Activated T-cell treated with anti-CD3 and anti-CD28 coated beads, Interleukin-2, amount 50 U/mL, for 48 hours (primary cell): ENCODE measurements around the gene SPDL1.

ENCODE experiments used
- DNase-seq, 2 experiments: peaks; one replicate each; pipeline ENCODE4 v3.0.0-alpha.2; 2020

Gene SPDL1

DNA sequence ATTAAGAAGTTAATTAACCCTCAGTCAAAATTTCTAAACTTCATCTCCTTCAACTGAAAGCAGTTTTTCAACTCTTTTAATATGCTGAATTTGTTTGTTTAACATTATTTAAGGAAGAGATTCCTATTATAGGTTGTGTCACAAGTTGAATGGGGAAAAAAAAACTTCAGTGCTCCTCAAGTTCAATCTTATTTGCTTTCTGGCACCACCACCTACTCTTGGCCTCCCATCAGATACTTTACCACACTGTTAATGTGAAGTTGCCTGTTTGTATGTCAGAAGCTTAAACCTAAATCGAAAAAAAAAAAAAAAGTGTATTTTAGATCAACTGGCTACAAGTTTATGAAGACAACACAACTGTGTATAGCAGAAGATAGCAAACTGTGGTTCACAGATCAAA, 49.4 kb downstream of the SPDL1 start:
- no peak for DNase-seq

DNA sequence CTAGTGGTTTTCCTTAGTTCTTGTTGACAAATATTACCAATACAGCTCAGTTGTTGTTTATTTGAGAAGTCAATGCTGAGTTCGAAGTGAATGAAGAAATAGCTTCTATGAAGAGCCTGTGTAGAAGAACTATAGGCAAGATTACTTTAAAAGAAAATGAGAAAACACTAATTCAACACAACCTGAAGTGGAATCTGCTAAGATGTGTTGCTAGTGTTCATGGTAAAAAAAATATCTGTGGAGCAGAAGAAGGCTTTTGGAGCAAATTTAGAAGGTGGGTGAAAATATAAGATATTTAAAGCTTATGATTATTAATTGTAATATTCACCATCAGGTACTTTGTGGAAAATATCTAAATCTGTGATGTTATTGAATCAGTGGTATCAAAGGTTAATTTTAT, 51.0 kb downstream of the SPDL1 start:
- no peak for DNase-seq

DNA sequence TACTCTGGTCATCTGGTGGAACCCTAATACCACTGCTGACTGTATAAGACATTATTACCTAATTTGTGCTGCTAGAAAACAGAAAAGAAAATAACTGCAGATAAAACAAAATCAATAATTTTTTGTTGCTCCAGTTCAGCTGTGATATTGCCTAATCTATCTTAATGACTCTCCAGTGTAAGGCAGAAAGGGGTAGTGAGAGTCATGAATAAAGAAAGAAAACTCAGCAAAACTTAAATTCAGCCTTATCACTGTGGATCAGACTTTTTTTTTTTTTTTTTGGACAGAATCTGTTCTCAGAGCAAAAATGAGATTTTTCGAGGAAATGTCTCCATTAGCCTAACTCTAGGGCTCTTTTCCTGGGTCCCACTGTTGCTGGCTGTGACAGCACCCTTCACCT, 52.4 kb downstream of the SPDL1 start:
- DNase-seq: no peak

DNA sequence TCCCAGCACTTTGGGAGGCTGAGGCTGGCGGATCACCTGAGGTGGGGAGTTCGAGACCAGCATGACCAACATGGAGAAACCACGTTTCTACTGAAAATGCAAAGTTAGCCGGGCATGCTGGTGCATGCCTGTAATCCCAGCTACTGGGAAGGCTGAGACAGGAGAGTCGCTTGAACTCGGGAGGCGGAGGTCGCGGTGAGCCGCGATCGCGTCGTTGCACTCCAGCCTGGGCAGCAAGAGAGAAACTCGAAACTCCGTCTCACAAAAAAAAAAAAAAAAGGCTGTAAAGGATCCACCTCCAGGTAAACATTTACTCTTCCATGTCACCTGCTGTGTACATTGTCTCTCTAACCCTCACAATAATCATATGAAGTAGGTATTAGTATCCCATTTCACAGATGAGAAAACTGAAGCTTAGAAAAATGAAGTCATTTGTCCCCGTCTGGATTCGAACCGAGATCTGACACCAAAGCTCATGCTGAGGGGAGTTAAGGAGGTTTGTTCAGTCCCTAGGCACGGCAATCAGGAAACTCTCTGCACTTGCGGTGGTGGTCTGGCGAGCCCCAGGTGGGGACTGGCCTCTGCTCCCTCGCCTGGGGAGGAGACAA, 53.0 kb downstream of the SPDL1 start:
- DNase-seq: no peak

DNA sequence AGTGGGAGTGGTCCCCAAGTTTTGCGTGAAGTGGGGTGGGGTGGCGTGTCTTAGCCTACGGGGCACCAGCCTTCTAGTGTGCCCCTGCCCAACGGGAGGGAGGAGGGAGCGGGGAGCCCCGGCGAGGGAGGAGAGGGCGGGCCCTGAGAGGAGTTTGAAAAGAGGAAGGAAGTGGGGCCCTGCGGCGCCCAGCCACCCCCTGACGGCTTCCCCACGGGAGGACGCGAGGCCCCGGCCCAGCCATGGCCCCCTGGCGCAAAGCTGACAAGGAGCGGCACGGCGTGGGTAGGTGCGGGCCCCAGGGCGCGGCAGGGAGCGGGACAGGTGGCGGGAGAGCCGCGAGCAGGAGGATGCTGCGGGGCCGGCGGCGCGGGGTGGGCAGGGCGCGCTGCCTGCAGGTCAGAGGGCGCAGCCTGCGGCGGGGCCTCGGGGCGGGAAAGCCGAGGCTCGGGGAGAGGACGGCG, 53.5 kb downstream of the SPDL1 start, which contains the start of gene DOCK2:
Gene DOCK2 (plus strand): TSS at position 191 of the 464 bp plus-strand sequence. CDS start 52 bp downstream, at position 243.
- peak; percentile 82 to 84 for DNase-seq

DNA sequence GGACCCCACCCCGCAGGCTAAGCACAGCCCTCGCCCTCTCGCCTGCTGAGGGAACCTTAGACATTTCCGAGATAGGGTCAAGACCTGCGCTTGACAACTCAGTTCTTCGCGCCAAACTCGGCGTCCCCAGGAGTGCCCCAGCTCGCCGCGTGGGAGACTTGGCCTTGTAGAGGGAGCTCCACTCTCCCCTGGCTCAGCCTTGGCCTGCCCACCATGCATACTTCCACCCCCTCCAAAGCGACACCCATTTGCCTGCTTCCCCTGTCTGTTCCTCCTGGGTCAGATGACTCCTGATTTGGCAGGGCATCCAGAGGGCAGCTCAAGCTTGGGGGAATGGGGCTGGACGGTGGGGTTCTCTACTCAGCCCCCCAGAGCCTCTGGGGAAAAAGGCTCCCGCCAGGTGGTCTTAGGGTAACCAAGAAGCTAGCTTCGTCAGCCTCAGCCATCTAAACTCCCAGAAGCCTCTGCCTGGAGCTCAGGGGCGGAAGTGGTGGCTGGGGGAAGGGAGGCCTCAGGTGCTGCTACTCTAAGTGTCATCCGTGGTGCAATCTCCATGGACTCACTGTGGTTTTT, 54.1 kb downstream of the SPDL1 start:
- peak; percentile 82 to 85 for DNase-seq

DNA sequence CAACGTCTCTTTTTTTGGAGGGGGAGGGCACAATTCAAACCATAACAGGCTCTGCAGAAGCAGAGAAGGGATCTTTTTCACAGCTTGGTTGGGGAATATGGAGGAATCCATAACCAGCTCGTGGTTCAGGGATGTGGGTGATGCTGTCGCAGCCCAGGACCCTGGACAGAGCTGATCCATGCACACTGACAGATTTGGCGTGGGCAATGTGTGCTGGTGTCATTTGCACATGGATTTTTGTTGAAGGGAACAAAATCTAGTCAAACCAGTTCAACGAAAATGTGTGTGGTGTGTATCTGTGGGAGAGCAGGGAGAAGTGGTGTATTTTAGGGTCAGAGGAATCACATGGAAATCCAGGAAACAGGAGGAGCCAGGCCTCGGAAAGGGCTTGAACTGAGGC, 57.7 kb downstream of the SPDL1 start:
- DNase-seq: no peak

DNA sequence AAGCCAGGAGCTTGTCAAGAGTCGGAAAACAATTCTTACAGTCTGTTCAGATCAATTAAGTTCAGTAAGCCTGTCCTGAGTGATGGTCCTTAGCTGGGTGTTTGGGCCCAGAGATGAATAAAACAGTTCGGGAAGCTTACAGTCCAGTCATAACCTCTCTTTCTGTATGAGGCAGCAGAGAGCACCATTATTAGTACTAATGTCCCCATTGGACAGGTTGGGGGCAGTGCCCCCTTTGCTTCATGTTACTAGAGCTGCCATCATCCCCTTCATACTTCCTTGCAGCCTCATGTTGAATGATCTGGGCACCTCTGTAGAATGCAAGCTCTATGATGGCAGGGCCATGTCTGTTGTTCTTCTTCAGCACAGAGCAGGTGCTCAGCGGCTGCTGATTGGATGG, 63.3 kb downstream of the SPDL1 start:
- DNase-seq: no peak

DNA sequence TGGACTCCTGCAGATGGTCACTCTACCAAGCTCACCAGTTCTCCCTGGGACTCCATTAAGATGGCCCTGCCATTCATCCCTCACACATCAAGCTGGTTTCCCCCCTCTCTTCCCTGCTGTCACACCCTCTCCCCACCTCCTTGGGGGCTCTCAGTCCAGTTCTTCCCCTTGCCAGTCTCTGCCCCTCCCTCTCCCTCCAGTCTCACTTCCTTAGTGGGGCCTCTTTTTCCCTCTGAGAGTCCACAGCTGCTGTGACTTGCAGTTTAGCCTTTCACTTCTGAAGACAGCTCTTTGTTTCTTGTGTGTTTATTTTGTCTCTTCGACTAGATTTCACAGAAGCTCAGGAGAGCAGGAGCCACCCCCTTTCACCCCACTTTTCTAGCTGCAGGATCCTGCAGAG, 64.0 kb downstream of the SPDL1 start:
- no peak for DNase-seq

DNA sequence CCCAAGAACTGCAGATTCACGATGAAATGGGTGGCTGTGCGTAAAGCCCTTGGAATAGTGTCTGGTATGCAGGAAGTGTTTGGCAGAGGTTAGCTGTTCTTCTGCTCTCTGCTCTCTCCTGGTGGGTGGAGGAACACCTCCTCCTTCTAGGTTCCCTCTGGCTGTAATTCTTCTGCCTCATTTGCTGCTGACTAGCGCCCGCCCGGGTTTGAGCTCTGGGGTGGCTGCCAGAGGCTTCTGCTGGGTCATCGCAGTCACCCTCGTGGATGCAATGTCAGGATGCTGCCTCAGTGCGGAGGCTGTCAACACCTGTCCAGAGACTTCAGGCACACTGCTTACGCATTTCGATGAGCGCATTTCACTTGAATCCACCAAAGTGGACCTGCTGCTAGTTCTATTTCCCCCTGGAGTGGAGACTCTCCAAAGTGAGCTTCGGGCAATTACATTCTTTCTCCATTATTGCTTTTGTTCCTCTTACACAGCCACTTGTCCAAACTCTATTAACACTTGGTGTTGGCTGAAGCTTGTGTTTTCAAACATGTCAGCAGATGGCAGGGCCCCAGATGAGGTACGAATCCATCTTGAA, 65.2 kb downstream of the SPDL1 start:
- no peak for DNase-seq

DNA sequence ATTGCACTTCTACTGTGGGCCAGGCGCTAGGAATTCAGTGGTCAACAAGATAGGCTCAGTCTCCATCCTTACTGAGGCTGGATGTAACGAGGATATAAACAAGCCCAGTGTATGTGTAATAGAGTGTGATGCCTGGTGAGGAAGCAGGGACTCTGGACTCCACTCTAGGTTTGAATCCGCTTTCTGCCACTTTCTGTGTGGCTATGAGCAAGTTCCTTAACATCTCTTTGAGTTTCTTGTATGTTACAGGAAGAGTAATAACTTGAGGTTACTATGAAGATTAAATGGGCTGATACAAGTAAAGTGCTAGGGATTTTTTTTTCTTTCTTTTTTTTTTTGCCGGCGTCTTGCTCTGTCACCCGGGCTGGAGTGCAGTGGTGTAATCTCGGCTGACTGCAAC, 65.9 kb downstream of the SPDL1 start:
- DNase-seq: no peak

DNA sequence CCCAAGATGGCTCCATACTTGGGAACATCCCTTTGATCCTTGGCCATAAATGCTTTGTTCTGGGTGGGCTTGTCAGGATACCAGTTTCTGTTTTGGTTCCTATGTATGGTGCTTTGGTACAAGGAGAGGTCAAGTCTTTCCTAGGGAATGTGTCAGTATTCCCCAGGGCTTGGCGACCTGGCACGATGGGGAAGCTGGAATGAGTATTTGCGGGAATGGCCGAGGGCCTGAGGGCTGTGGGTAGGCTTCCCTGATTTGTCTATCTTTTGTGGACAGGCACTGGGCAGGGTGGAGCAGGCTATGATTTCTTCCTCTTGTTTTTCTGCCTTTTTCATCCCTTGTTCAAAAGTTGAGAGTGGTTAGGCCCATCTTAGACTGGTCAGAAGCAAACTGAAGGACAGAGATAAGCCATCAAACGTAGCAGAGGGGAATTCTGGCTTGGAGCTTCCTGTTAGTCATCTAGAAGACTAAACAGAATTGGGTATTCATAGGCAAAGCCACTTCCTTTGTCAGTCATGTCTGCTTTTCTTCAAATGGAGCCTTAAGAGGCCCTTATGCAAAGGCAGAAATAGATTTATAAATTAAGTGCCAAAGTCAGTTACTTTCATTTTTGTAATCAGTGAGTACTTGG, 67.2 kb downstream of the SPDL1 start:
- no peak for DNase-seq

DNA sequence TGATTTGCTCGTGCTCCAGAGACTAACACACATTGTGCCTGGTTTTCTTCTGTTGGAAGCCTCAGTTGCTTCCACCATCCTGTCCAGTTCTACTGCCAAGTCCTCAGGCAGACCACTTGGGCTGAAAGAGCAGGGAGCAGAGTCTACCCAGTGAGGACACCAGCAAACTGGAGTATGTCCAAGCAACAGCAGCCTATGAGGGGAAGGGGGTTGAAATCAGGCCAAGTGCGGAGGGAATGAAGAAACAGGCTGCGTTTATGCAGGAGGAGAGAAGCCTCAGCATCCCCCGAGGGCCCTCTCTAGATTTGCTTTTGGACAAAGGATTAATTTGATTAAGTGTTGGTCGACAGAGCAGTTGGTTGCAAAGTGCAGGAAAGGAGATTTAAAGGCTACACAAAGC, 68.0 kb downstream of the SPDL1 start:
- DNase-seq: no peak

DNA sequence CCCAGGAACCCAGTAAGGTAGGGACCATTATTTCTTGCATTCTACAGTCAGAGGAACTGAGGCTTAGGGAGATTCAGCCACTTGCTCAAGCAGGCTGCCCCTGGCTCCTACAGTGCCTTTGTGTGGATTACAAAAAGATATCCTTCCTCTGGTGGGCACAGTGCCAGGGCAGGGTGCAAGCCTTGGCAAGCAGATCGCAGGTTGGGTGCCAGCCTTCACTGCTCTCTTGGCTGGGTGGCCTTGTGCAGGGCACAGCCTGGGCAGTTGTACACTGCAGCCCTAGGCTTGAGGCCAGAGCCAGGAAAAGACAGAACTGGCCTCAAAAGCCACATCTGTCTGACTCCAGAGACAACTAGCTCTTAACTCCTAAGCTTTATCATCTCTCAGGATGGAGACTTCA, 68.5 kb downstream of the SPDL1 start:
- no peak for DNase-seq

DNA sequence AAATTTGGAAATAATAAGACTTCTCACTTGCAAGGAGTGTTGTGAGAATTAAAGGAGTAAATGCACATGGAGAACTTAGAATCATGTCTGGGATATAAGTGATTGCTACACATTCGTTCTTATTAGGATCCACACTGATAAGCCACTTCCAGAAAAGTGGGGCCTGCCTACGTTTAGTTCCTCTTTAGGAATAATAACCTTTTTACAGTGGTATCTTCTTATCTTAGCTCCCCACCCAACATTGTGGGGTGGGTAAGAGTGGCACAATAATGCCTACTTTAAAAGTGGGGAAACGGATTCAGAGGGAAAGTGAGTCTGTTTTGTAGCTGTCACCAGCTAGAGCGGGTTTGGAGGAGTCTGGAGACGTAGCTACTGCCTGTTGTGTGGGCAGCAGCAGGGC, 69.5 kb downstream of the SPDL1 start:
- DNase-seq: no peak
